GM06990 (cell line): ENCODE measurements around the gene ZDHHC20.

Experiments
- DNase-seq: peaks from one replicate; pipeline ENCODE4 v3.0.0-alpha.2; 2011; ENCODE audit not compliant: insufficient read length; ENCODE audit errors: extremely low read depth
- H3K27me3 ChIP-seq: replicated peaks from 2 replicates; pipeline ENCODE4 v1.6.0; 2011; ENCODE audit warnings: low read length; ENCODE audit not compliant: control insufficient read depth, insufficient read depth
- H3K36me3 ChIP-seq: 2 replicates; pipeline ENCODE4 v1.5.1; 2011; ENCODE audit warnings: low read length; ENCODE audit not compliant: control insufficient read depth, insufficient read depth
- H3K4me3 ChIP-seq: replicated peaks from 2 replicates; pipeline ENCODE4 v1.5.1; 2011; ENCODE audit warnings: low read depth, mild to moderate bottlenecking, control low read depth, low read length
- CTCF ChIP-seq: IDR thresholded peaks from 2 replicates; pipeline ENCODE4 v1.5.1; 2011; ENCODE audit warnings: low read length, control low read depth, mild to moderate bottlenecking, inconsistent platforms; ENCODE audit not compliant: insufficient read depth, poor library complexity, severe bottlenecking

Gene ZDHHC20

GRCh38 chr13:21341637-21342422 is 117.3 kb downstream of the ZDHHC20 start:
- no peak for DNase-seq
- Histone ChIP-seq H3K4me3 (no peak overlapping the region), H3K27me3 (no peaks in the 10 kb centered on the region), H3K36me3 (no peaks in the 10 kb centered on the region)
- no peak for TF ChIP-seq CTCF

GRCh38 chr13:21338639-21339278 is 120.3 kb downstream of the ZDHHC20 start:
- Histone ChIP-seq H3K36me3 (no peaks in the 10 kb centered on the region), H3K27me3 (no peaks in the 10 kb centered on the region), H3K4me3 (no peak overlapping the region)
- no peak for TF ChIP-seq CTCF
- DNase-seq = no peak

GRCh38 chr13:21338156-21338555 is 120.9 kb downstream of the ZDHHC20 start:
- Histone ChIP-seq H3K36me3 (no peaks in the 10 kb centered on the region), H3K27me3 (no peaks in the 10 kb centered on the region), H3K4me3 (no peak overlapping the region)
- DNase-seq = no peak
- no peak for TF ChIP-seq CTCF

GRCh38 chr13:21336609-21337349 is 122.3 kb downstream of the ZDHHC20 start:
- Histone ChIP-seq H3K4me3 (no peak overlapping the region), H3K36me3 (no peaks in the 10 kb centered on the region), H3K27me3 (no peaks in the 10 kb centered on the region)
- DNase-seq = no peak
- no peak for TF ChIP-seq CTCF

- H3K36me3 ChIP-seq = no peaks in the 10 kb centered on the region
- no peak overlapping the region for H3K4me3 ChIP-seq
- DNase-seq = no peak
- H3K27me3 ChIP-seq = no peaks in the 10 kb centered on the region
- no peak for TF ChIP-seq CTCF
Observed at GRCh38 chr13:21333186-21333585, 125.9 kb downstream of the ZDHHC20 start.
